Tibial artery (tissue), 4 donors: ENCODE measurements around the gene CCNB1.

Source experiments
- DNase-seq, 2 donors: peaks; one replicate each; pipeline ENCODE4 v3.0.0-alpha.2; 2019
- H3K27ac ChIP-seq, 2 donors: fragments of 200-600 bp; sonication (generic) in 1 of 2; 1 replicate in 1 of 2; 2 replicates in 1 of 2; pipeline ENCODE4 v1.5.1; 2018 to 2019; ENCODE audit warnings: mild to moderate bottlenecking in 1 of 2
- H3K27me3 ChIP-seq, 2 donors: fragments of 200-600 bp; sonication (generic) in 1 of 2; one replicate each; pipeline versions ENCODE4 v1.5.1 to v1.6.0; 2016 to 2019
- H3K36me3 ChIP-seq, 3 donors: fragments of 200-600 bp; sonication (generic) in 2 of 3; one replicate each; pipeline ENCODE4 v1.5.1; 2016 to 2019; ENCODE audit warnings: mild to moderate bottlenecking in 2 of 3
- H3K4me1 ChIP-seq, 4 donors: fragments of 200-600 bp; sonication (generic) in 2 of 4; 1 replicate in 3 of 4; 2 replicates in 1 of 4; pipeline ENCODE4 v1.5.1; 2016 to 2019
- H3K4me3 ChIP-seq, 2 donors: fragments of 200-600 bp; sonication (generic) in 1 of 2; 1 replicate in 1 of 2; 2 replicates in 1 of 2; pipeline ENCODE4 v1.5.1; 2018 to 2019; ENCODE audit warnings: mild to moderate bottlenecking in 2 of 2
- H3K9me3 ChIP-seq, 3 donors: fragments of 200-600 bp; sonication (generic) in 1 of 3; one replicate each; pipeline ENCODE4 v1.5.1; 2016 to 2019
- intact Hi-C: fragments of 100-400 bp; cut with DNase I; formaldehyde crosslinking; loops from one replicate; pipeline ENCODE4 v1.15.0; 2023; ENCODE audit warnings: low total_unique reads
- TF ChIP-seq, protein P1 (sequence below), 2 experiments: fragments of 200-600 bp in 1 of 2; fragments of 450-650 bp in 1 of 2; IDR thresholded peaks; one replicate each; pipeline ENCODE4 v1.5.1; 2017 to 2019; ENCODE audit warnings: antibody characterized with exemption in 2 of 2, mild to moderate bottlenecking in 1 of 2, moderate library complexity in 1 of 2

CCNB1 gene

DNA sequence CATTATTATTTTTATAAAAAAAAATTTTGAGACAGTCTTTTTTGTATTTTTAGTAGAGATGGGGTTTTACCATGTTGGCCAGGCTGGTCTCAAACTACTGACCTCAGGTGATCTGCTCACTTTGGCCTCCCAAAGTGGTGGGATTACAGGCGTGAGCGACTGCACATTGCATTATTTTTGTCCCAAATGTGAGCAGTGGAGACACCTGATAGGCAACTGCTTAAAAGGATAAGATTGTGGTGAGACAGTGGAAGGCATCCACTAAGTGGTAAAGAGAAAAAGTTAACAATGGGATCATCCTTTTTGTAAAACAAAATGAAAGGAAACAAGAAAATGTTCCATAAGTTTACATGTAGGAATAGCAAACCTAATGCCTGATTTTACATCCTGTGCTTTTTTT is 20.4 kb downstream of the CCNB1 start:
- no peaks in the 10 kb centered on the region for H3K27me3 ChIP-seq
- no peak for DNase-seq
- no peak overlapping the region for H3K27ac ChIP-seq
- no peak overlapping the region for H3K4me3 ChIP-seq
- no peaks in the 10 kb centered on the region for H3K36me3 ChIP-seq
- no peaks in the 10 kb centered on the region for H3K9me3 ChIP-seq
- peaks cover 0 to 15% (median 7%) of the 10 kb centered on the region in 4 donors for H3K4me1 ChIP-seq
- intact Hi-C loops = no loop called here
- TF ChIP-seq, protein P1, sequence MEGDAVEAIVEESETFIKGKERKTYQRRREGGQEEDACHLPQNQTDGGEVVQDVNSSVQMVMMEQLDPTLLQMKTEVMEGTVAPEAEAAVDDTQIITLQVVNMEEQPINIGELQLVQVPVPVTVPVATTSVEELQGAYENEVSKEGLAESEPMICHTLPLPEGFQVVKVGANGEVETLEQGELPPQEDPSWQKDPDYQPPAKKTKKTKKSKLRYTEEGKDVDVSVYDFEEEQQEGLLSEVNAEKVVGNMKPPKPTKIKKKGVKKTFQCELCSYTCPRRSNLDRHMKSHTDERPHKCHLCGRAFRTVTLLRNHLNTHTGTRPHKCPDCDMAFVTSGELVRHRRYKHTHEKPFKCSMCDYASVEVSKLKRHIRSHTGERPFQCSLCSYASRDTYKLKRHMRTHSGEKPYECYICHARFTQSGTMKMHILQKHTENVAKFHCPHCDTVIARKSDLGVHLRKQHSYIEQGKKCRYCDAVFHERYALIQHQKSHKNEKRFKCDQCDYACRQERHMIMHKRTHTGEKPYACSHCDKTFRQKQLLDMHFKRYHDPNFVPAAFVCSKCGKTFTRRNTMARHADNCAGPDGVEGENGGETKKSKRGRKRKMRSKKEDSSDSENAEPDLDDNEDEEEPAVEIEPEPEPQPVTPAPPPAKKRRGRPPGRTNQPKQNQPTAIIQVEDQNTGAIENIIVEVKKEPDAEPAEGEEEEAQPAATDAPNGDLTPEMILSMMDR (IDR thresholded peaks at IDR 0.05) = no peak

DNA sequence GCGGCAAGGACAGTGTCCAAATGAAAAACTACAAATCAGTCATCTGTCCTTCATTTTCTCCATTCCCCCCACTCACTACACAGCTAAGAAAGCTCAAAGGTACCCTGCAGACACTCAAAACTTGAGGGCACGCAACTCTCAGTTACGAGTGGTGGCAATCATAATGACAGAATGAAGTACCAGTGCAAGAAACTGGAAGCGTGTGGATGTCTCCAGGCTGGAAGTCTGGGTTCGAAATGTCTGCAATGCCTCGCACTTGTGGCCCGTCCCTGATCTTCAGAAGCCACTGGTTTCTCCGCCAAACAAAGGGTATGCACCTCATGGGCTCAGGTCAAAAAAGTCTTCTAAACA is 21.8 kb downstream of the CCNB1 start:
- TF ChIP-seq, protein P1 (IDR thresholded peaks at IDR 0.05) = no peak
- Histone ChIP-seq H3K4me1 (peaks cover 0 to 15% (median 7%) of the 10 kb centered on the region in 4 donors), H3K27ac (peak overlapping the region; percentile 70 to 74), H3K27me3 (no peaks in the 10 kb centered on the region), H3K4me3 (peak overlapping the region; percentile 65 to 69), H3K36me3 (no peaks in the 10 kb centered on the region), H3K9me3 (no peaks in the 10 kb centered on the region)
- no peak for DNase-seq
- intact Hi-C loops = no loop called here

DNA sequence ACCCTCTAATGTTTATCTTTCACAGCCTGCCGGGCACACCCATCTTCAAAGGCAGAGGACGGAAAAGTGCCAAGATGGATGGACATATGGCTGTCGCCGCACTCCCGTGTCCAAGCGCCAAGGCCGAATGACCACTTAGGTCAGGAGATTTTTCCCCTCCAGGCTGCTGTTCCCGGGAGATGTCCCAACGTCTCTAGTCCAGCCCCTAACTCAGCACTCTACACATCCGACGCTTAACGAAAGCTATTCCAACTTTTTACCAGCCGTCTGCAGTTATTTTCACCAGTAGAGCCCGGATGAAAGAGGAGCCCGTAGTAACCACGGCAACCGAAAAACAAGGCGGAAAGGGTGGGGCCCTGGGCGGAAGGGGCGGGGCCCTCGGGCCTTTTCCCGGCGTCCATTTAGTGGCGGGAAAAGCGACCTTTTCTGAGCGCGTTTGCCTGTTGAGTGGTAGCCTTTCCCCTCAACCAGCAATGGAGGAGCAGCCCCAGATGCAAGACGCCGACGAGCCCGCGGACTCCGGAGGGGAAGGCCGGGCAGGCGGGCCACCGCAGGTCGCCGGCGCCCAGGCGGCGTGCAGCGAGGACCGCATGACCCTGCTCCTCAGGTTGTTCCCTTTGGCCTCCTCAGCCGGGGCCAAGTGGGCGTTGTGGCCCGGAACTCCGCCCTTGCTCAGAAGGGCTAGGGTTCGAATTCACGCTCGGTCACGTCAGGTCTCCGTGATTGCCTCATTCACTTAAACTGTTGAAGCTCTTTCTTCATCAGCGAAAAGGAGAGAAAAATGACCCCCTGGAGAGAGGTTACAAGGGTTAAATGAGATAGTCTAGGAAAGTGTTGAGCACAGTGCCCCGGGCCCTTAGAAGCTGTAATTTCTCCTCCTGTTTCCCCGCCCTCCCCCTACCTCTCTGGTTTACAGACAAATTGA is 22.5 kb downstream of the CCNB1 start, which contains the start of gene CENPH:
Gene CENPH, plus strand, starts transcription at position 422 of the 925 bp plus-strand sequence. Its CDS starts 52 bp downstream, at position 474.
- intact Hi-C loops = no loop called here
- H3K4me3 ChIP-seq = peak within 1 kb of the TSS; percentile 65 to 69

DNA sequence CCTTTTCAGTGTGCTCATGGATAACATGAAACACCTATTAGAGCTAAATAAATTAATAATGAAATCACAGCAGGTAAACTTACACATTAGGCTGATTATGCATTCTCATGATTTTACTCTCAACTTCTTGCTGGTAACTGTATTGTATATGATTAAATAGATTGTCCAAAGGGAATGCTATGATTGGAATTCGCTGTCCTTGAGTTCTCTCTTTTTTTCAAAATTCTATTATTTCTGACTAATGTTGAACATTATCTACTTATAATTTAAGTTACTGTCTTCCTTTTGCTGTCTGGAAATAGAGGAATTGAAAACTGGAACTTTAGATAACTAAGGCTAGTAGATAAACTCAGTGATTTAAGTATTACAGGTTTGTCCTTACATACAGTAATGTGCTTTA is 35.5 kb downstream of the CCNB1 start:
- Histone ChIP-seq H3K27ac (no peak overlapping the region), H3K36me3 (no peaks in the 10 kb centered on the region), H3K9me3 (no peaks in the 10 kb centered on the region), H3K4me1 (no peaks in the 10 kb centered on the region), H3K27me3 (no peaks in the 10 kb centered on the region), H3K4me3 (no peak overlapping the region)
- DNase-seq = no peak
- TF ChIP-seq, protein P1 (IDR thresholded peaks at IDR 0.05) = no peak
- intact Hi-C loops = no loop called here

More for the DNA sequence above, 22.5 kb downstream of the CCNB1 start, which contains the start of gene CENPH:
- TF ChIP-seq, protein P1 (IDR thresholded peaks at IDR 0.05) = no peak
- no peaks in the 10 kb centered on the region for H3K27me3 ChIP-seq
- peak within 1 kb of the TSS; percentile 70 to 74 for H3K27ac ChIP-seq
- no peaks in the 10 kb centered on the region for H3K36me3 ChIP-seq
- peak; percentile 85 to 93 for DNase-seq
- peaks cover 0 to 15% (median 7%) of the 10 kb centered on the region in 4 donors for H3K4me1 ChIP-seq
- no peaks in the 10 kb centered on the region for H3K9me3 ChIP-seq

DNA sequence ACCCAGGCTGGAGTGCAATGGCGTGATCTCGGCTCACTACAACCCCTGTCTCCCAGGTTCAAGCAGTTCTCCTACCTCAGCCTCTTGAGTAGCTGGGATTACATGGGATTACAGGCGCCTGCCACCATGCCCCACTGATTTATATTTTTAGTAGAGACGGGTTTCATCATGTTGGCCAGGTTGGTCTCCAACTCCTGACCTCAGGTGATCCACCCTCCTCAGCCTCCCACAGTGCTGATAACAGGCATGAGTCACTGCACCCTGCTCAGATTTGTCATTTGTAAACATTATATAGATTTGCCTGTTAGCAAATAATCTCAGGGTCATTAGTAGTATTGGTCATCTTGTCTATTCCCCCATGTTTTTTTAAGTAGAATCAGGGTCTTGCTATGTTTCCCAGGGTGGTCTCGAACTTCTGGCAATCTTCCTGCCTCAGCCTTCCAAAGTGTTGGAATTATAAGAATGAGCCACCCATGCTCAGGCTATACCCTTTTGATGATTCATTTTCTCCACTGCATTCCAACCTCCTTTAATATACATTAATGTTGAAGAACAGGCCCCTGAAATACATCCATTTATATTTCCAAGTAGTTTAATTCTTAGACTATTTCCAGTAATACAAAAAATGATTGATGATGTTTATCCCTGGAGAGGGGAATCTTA is 39.7 kb downstream of the CCNB1 start:
- H3K27me3 ChIP-seq = no peaks in the 10 kb centered on the region
- TF ChIP-seq, protein P1 (IDR thresholded peaks at IDR 0.05) = no peak
- no peak overlapping the region for H3K4me3 ChIP-seq
- H3K36me3 ChIP-seq = no peaks in the 10 kb centered on the region
- intact Hi-C loops = no loop called here
- DNase-seq = no peak
- H3K27ac ChIP-seq = no peak overlapping the region
- no peaks in the 10 kb centered on the region for H3K9me3 ChIP-seq
- peaks cover 0 to 4% (median 0%) of the 10 kb centered on the region in 4 donors for H3K4me1 ChIP-seq
